Effector memory CD4-positive, alpha-beta T cell (primary cell): ENCODE measurements around the gene SYT9.

Experiments
- DNase-seq, 3 donors: peaks; one replicate each; pipeline ENCODE4 v3.0.0-alpha.2; 2020
- H3K27ac ChIP-seq: 2 replicates; pipeline ENCODE4 v1.7.0; 2013; ENCODE audit warnings: mild to moderate bottlenecking, low read length, moderate library complexity; ENCODE audit not compliant: insufficient read depth, poor library complexity, severe bottlenecking
- H3K27me3 ChIP-seq: replicated peaks from 2 replicates; pipeline ENCODE4 v1.7.0; 2013; ENCODE audit warnings: mild to moderate bottlenecking, low read length; ENCODE audit not compliant: insufficient read depth, control insufficient read depth, poor library complexity, severe bottlenecking
- H3K36me3 ChIP-seq: 2 replicates; pipeline ENCODE4 v1.7.0; 2013; ENCODE audit warnings: mild to moderate bottlenecking, low read length, moderate library complexity; ENCODE audit not compliant: control insufficient read depth, insufficient read depth
- H3K4me1 ChIP-seq: 2 replicates; pipeline ENCODE4 v1.7.0; 2013; ENCODE audit warnings: low read length, mild to moderate bottlenecking; ENCODE audit not compliant: control insufficient read depth, insufficient read depth, poor library complexity, severe bottlenecking
- H3K4me3 ChIP-seq: 2 replicates; pipeline ENCODE4 v1.7.0; 2013; ENCODE audit warnings: low read length, low read depth, mild to moderate bottlenecking; ENCODE audit not compliant: insufficient read depth, poor library complexity, severe bottlenecking
- H3K9me3 ChIP-seq: 2 replicates; pipeline ENCODE4 v1.7.0; 2013; ENCODE audit warnings: mild to moderate bottlenecking, low read length, moderate library complexity; ENCODE audit not compliant: control insufficient read depth

The SYT9 gene

DNA sequence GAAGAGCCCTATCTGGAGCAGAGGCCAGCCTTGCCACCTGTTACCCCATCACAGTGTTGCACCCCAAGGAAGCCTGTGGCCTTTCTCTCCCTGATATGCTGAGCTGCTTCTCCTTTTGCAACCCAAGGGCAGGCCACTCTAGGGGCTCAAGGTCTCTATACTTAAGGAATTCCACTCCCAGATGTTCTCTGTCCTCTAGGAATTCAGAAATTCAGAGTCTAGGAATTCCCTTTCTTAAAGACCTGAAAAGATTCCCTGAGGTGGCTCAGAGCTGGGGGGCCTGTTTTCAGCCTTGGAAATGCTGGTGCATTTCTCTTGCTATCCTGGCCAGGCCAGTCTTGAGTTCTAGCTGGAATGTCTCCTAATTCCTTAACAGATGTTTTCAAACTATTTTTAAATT is 165.6 kb downstream of the SYT9 start:
- H3K27me3 ChIP-seq: peaks cover 3% of the 10 kb centered on the region
- H3K27ac ChIP-seq: no peak overlapping the region
- no peak for DNase-seq
- H3K36me3 ChIP-seq: no peaks in the 10 kb centered on the region
- no peaks in the 10 kb centered on the region for H3K4me1 ChIP-seq
- H3K4me3 ChIP-seq: no peak overlapping the region
- no peaks in the 10 kb centered on the region for H3K9me3 ChIP-seq

DNA sequence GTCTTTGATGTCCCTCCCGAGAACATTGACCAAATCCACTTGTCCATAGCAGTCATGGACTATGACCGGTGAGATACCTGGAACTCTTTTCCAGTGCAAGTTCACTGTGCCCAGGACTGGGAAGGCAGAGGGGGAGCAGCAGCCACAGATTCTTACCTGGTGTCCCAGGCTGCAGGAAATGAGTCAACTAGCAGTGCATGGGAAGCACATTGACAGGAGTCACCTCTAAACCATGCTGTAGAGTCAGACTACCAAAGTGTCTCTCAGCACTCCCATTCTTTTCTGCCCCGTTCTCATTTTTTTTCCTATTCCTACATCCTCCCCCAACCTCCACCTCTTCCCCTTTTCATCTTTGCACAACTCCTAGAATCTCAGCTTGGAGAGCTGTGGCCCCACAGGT is 166.4 kb downstream of the SYT9 start:
- Histone ChIP-seq H3K27me3 (no peaks in the 10 kb centered on the region), H3K9me3 (no peaks in the 10 kb centered on the region), H3K27ac (no peak overlapping the region), H3K36me3 (no peaks in the 10 kb centered on the region), H3K4me1 (peaks cover 6% of the 10 kb centered on the region), H3K4me3 (no peak overlapping the region)
- no peak for DNase-seq

DNA sequence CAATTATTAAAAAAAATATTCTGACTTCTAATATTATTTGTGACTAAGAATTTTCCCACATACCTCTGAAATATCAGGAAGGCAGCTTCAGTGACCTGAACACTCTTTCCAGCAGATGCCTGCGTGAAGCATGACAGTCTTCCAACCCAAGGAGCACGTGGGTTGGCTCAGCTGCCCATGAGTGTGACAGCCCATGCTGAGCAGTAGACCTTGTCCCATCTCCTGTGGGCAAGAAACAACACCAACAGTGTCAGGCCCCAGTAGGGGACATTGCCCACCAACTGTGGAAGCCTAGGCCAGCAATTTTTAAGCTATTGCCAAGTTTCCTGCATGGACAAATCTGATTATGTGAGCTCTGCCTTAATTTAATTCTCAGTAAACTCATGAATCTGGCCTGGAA is 167.2 kb downstream of the SYT9 start:
- no peaks in the 10 kb centered on the region for H3K36me3 ChIP-seq
- peaks cover 13% of the 10 kb centered on the region for H3K4me1 ChIP-seq
- no peak overlapping the region for H3K27ac ChIP-seq
- H3K4me3 ChIP-seq: no peak overlapping the region
- no peaks in the 10 kb centered on the region for H3K27me3 ChIP-seq
- no peaks in the 10 kb centered on the region for H3K9me3 ChIP-seq
- DNase-seq: no peak

DNA sequence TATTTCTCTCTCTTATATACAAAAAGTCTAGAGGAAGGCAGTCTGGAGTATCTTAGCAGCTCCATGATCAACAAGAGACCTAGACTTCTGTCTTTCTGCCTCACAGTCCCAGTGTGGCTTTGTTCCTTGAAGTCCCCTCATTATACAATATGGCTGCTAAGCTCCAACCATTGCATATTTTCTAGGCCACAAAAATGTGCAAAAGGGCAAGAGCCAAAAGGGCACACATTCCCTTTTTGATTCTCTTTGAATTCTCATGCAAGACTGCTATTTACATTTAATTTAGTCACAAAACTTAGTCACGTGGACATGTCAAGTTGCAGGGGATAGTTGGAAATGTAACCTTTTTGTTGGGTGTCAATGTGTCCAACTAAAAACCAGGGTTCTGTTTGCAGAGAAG is 169.4 kb downstream of the SYT9 start:
- H3K27me3 ChIP-seq: no peaks in the 10 kb centered on the region
- peaks cover 14% of the 10 kb centered on the region for H3K4me1 ChIP-seq
- H3K9me3 ChIP-seq: no peaks in the 10 kb centered on the region
- H3K27ac ChIP-seq: no peak overlapping the region
- no peak overlapping the region for H3K4me3 ChIP-seq
- no peak for DNase-seq
- no peaks in the 10 kb centered on the region for H3K36me3 ChIP-seq

DNA sequence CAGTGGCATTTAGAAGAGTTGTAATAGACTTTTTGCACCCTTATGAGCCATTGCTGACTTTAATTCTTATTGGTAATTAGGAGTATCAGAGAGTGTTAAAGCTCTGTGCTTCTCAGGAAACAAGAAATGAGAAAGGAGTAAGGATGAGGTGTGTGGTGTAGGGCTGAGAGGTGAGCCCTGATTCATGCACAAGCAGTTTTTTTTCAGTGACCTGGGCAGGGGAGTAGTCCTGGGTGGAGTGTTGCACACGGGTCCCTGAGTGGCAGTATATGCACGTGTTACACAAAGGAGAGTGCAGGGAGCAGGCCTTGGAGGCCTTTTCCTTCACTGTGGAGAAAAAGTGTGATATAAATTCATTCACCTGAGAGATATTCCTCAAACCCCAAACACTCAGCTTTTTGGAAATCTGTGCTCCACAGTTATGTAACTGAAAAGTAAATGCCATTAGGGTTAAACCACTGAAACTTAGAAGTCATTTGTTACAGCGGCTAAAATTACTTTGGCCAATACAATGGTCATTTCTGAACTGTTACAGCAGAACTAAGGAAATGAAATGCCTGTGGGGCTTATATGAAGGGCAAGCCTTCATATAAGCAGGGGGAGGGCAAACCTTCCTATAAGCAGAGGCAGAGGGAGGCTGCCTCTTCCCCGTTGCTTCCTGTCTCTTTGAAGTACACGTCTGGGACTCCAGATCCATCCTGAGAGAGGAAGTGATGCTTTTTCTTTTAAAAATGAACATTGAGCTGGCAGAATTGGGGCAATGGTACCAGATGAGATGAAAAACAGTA is 171.0 kb downstream of the SYT9 start:
- Histone ChIP-seq H3K27ac (no peak overlapping the region), H3K9me3 (no peaks in the 10 kb centered on the region), H3K4me3 (no peak overlapping the region), H3K27me3 (no peaks in the 10 kb centered on the region), H3K4me1 (peaks cover 14% of the 10 kb centered on the region), H3K36me3 (no peaks in the 10 kb centered on the region)
- DNase-seq: no peak

DNA sequence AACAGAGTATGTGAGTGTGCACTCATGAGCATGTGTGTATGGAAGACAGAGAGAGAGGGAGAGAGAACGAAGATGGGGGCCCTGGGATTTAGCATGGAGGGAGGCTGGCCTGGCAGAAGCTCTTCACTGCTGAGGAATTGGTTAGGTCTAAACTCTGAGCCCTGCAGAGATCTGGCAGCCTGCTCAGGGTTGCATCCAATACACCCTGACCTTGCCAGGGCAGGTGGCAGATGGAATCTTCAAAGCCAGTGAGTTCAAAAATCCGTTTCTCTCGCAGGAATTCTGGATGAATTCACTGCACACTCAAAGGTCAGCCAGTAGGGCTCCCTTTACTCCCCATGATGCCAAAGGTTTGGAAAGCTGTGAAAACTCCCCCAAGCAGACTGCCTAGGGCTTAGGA is 172.2 kb downstream of the SYT9 start:
- H3K9me3 ChIP-seq: no peaks in the 10 kb centered on the region
- H3K27ac ChIP-seq: no peak overlapping the region
- no peaks in the 10 kb centered on the region for H3K27me3 ChIP-seq
- H3K4me3 ChIP-seq: no peak overlapping the region
- H3K36me3 ChIP-seq: no peaks in the 10 kb centered on the region
- H3K4me1 ChIP-seq: peaks cover 14% of the 10 kb centered on the region
- DNase-seq: no peak

DNA sequence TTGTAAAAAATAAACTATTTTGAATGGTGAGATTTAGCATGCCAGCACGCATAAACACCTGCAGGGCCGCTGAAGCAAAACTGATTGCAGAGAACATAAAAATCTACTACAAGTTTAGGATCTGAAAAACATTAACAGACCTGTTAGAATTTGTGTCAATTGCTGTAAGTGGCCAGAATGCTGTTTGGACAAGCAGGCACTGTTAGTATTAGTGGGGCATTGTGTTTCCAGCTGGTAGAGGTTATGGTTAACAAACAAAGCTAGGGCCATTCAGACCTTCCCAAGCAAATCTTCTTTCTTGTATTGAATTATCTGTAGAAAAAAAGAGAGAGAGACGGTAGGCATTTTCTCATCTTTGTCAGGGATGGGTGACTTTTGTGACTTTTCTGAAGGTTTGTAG is 176.0 kb downstream of the SYT9 start:
- Histone ChIP-seq H3K4me1 (peaks cover 12% of the 10 kb centered on the region), H3K27ac (no peak overlapping the region), H3K27me3 (no peaks in the 10 kb centered on the region), H3K9me3 (no peaks in the 10 kb centered on the region), H3K36me3 (no peaks in the 10 kb centered on the region), H3K4me3 (no peak overlapping the region)
- no peak for DNase-seq

DNA sequence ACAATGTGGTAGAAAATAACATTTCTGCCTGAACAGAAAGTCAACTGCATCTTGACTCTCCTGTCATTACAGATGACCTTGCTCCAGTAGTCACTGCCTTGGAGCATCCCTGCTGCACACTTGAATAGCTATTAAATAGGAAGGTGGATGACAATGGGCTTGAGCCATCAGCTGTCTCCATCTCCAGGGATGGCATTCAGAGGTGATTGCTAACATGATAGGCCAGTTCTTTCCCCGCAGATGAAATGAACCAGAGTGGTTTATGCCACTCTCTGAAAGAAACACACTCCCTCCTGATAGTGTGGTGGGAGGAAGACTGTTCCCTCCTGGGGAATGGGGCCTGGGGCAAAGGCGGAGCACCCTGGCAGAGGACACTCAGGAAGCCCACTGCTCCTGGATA is 176.5 kb downstream of the SYT9 start:
- Histone ChIP-seq H3K27me3 (no peaks in the 10 kb centered on the region), H3K36me3 (no peaks in the 10 kb centered on the region), H3K9me3 (no peaks in the 10 kb centered on the region), H3K27ac (no peak overlapping the region), H3K4me1 (peaks cover 7% of the 10 kb centered on the region), H3K4me3 (no peak overlapping the region)
- DNase-seq: no peak

DNA sequence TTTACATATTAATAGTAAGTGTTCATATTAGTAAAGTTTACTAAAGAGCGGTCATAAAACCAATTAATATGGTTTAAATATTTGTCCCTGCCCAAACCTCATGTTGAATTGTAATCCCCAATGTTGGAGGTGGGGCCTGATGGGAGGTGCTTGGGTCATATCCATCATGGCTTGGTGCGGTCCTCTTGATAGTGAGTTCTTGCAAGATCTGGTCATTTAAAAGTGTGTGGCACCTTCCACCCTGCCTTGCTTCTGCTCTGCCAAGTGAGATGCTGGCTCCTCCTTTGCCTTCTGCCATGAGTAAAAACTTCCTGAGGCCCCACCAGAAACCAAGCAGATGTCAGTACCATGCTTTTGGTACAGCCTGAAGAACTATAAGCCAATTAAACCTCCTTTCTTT is 178.8 kb downstream of the SYT9 start:
- no peak overlapping the region for H3K27ac ChIP-seq
- no peaks in the 10 kb centered on the region for H3K4me1 ChIP-seq
- H3K4me3 ChIP-seq: no peak overlapping the region
- no peaks in the 10 kb centered on the region for H3K9me3 ChIP-seq
- H3K27me3 ChIP-seq: no peaks in the 10 kb centered on the region
- no peak for DNase-seq
- no peaks in the 10 kb centered on the region for H3K36me3 ChIP-seq

DNA sequence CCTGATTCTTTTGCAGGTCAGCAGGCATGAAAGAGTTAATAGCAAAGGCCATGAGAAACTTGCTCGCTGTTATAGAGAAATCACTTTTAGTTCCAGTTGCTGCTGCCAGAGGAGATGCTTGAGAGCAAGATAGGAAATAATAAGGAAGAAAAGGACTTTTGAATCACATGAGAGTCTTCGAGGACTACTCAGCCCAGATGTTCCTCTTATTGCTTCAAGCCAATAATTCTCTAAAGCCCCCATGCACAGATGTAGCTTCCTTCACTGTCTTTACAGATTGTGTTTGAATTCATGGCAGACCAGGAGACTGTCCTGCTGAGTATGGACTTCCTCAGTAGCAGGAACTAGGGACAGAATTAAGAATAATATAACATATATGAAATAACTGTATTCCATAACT is 183.5 kb downstream of the SYT9 start:
- Histone ChIP-seq H3K36me3 (no peaks in the 10 kb centered on the region), H3K4me3 (no peak overlapping the region), H3K27me3 (no peaks in the 10 kb centered on the region), H3K4me1 (no peaks in the 10 kb centered on the region), H3K9me3 (no peaks in the 10 kb centered on the region), H3K27ac (no peak overlapping the region)
- no peak for DNase-seq
